ENCODE data around the gene MRPS34. TPM values are rescaled to one million over a fixed set of nuclear protein-coding genes. Genes with fewer than 3 reads are reported as not detected.

The MRPS34 gene
- polyA plus RNA-seq, 1 donor (not counting 4 experiments of a cell fraction or from before 2014, with no cell fraction given): 74.3 TPM

GRCh38 chr16:1819611-1820010 is 46.7 kb upstream of the MRPS34 start:
- no peak overlapping the region for H3K9ac ChIP-seq (ENCODE audit: control insufficient read depth, extremely low read depth, insufficient read depth, low read length)
- TF ChIP-seq EZH2 (IDR thresholded peaks at IDR 0.05; ENCODE audit: low read length) (no peak), CTCF (optimal IDR thresholded peaks at IDR 0.05 in 1 of 3, IDR thresholded peaks at IDR 0.05 in 1 of 3, conservative IDR thresholded peaks at IDR 0.05 in 1 of 3; ENCODE audit: extremely low read depth in 1 of 3, insufficient read depth in 2 of 3, low read length in 3 of 3) (no peak)
- no peaks in the 10 kb centered on the region for H3K9me3 ChIP-seq (ENCODE audit: control insufficient read depth, low read depth, low read length)
- no peaks in the 10 kb centered on the region for H3K9me1 ChIP-seq (ENCODE audit: control insufficient read depth, extremely low read depth, insufficient read depth, low read length)
- H3K4me2 ChIP-seq (ENCODE audit: control insufficient read depth, extremely low read depth, insufficient read depth, low read depth, low read length): no peak overlapping the region
- dilution Hi-C loops (cut with MboI; ENCODE audit: extremely low pct_ligation_motif_present, low sequenced_read_pairs): no loop called here
- FAIRE-seq (no peak), DNase-seq (ENCODE audit: low read depth, low spot score) (no peak)
- H3K79me2 ChIP-seq (ENCODE audit: control insufficient read depth, insufficient read depth, low read length): no peaks in the 10 kb centered on the region
- H3K4me1 ChIP-seq (ENCODE audit: control insufficient read depth, extremely low read depth, insufficient read depth, low read length): no peaks in the 10 kb centered on the region
- H3K27me3 ChIP-seq (ENCODE audit: control insufficient read depth, extremely low read depth, insufficient read depth, low read length): no peaks in the 10 kb centered on the region
- H3K36me3 ChIP-seq (ENCODE audit: control insufficient read depth in 2 of 2, extremely low read depth in 1 of 2, insufficient read depth in 2 of 2, low read length in 2 of 2): peaks cover 0 to 14% of the 10 kb centered on the region in 2 experiments
- H3K4me3 ChIP-seq (ENCODE audit: control insufficient read depth in 2 of 3, extremely low read depth in 1 of 3, insufficient read depth in 2 of 3, low read depth in 1 of 3, low read length in 3 of 3): no peak overlapping the region
- no peaks in the 10 kb centered on the region for H4K20me1 ChIP-seq (ENCODE audit: control insufficient read depth, extremely low read depth, insufficient read depth, low read length)
- H3K27ac ChIP-seq (ENCODE audit: control insufficient read depth, insufficient read depth, low read length): no peak overlapping the region
- H2AFZ ChIP-seq (ENCODE audit: control insufficient read depth, low read length): no peak overlapping the region

GRCh38 chr16:1818873-1819525 is 46.1 kb upstream of the MRPS34 start:
- H3K27me3 ChIP-seq (ENCODE audit: control insufficient read depth, extremely low read depth, insufficient read depth, low read length): no peaks in the 10 kb centered on the region
- no peak overlapping the region for H3K9ac ChIP-seq (ENCODE audit: control insufficient read depth, extremely low read depth, insufficient read depth, low read length)
- no peaks in the 10 kb centered on the region for H3K4me1 ChIP-seq (ENCODE audit: control insufficient read depth, extremely low read depth, insufficient read depth, low read length)
- peaks cover 0 to 14% of the 10 kb centered on the region in 2 experiments for H3K36me3 ChIP-seq (ENCODE audit: control insufficient read depth in 2 of 2, extremely low read depth in 1 of 2, insufficient read depth in 2 of 2, low read length in 2 of 2)
- DNase-seq (ENCODE audit: low read depth, low spot score) (no peak), FAIRE-seq (no peak)
- no peak overlapping the region for H3K4me3 ChIP-seq (ENCODE audit: control insufficient read depth in 2 of 3, extremely low read depth in 1 of 3, insufficient read depth in 2 of 3, low read depth in 1 of 3, low read length in 3 of 3)
- H3K9me3 ChIP-seq (ENCODE audit: control insufficient read depth, low read depth, low read length): no peaks in the 10 kb centered on the region
- H3K27ac ChIP-seq (ENCODE audit: control insufficient read depth, insufficient read depth, low read length): no peak overlapping the region
- dilution Hi-C loops (cut with MboI; ENCODE audit: extremely low pct_ligation_motif_present, low sequenced_read_pairs): no loop called here
- TF ChIP-seq CTCF (optimal IDR thresholded peaks at IDR 0.05 in 1 of 3, IDR thresholded peaks at IDR 0.05 in 1 of 3, conservative IDR thresholded peaks at IDR 0.05 in 1 of 3; ENCODE audit: extremely low read depth in 1 of 3, insufficient read depth in 2 of 3, low read length in 3 of 3) (no peak), EZH2 (IDR thresholded peaks at IDR 0.05; ENCODE audit: low read length) (no peak)
- H2AFZ ChIP-seq (ENCODE audit: control insufficient read depth, low read length): no peak overlapping the region
- no peak overlapping the region for H3K4me2 ChIP-seq (ENCODE audit: control insufficient read depth, extremely low read depth, insufficient read depth, low read depth, low read length)
- no peaks in the 10 kb centered on the region for H3K79me2 ChIP-seq (ENCODE audit: control insufficient read depth, insufficient read depth, low read length)
- H4K20me1 ChIP-seq (ENCODE audit: control insufficient read depth, extremely low read depth, insufficient read depth, low read length): no peaks in the 10 kb centered on the region
- H3K9me1 ChIP-seq (ENCODE audit: control insufficient read depth, extremely low read depth, insufficient read depth, low read length): no peaks in the 10 kb centered on the region

Measured in keratinocyte (primary cell).